GM23338 (cell line): Measurements from ENCODE around the gene RNF130. TPM values are rescaled to one million over a fixed set of nuclear protein-coding genes. Genes with fewer than 3 reads are reported as not detected.
A peak's percentile ranks its signal among the peaks of the same experiment; 100 is the strongest.

Experiments
- ATAC-seq: fragments of 200-7000 bp; cut with Tn5 transposase; 3 replicates; pipeline ENCODE4 v1.9.1; 2020
- DNase-seq: peaks from one replicate; pipeline ENCODE4 v3.0.0-alpha.2; 2015; ENCODE audit warnings: low spot score
- H2AFZ ChIP-seq: fragments of 200-600 bp; sonication (generic); 2 replicates; pipeline ENCODE4 v1.8.0; 2016; ENCODE audit warnings: antibody characterized with exemption, mild to moderate bottlenecking, moderate library complexity
- H3F3A ChIP-seq: fragments of 200-600 bp; sonication (generic); replicated peaks from 2 replicates; pipeline ENCODE4 v1.8.0; 2017; ENCODE audit warnings: antibody characterized with exemption, mixed run types, low read depth
- H3K27ac ChIP-seq: fragments of 200-600 bp; sonication (generic); 2 replicates; pipeline ENCODE4 v1.6.1; 2016; ENCODE audit warnings: low read depth
- H3K27me3 ChIP-seq: fragments of 200-600 bp; sonication (generic); 2 replicates; pipeline ENCODE4 v1.8.0; 2016; ENCODE audit warnings: mild to moderate bottlenecking, mixed run types, moderate library complexity; ENCODE audit not compliant: insufficient read depth
- H3K36me3 ChIP-seq: fragments of 200-600 bp; sonication (generic); 2 replicates; pipeline ENCODE4 v1.8.0; 2016; ENCODE audit warnings: mild to moderate bottlenecking; ENCODE audit not compliant: insufficient read depth
- H3K4me1 ChIP-seq: fragments of 200-600 bp; sonication (generic); 2 replicates; pipeline ENCODE4 v1.8.0; 2016; ENCODE audit warnings: mild to moderate bottlenecking, moderate library complexity; ENCODE audit not compliant: insufficient read depth
- H3K4me2 ChIP-seq: fragments of 200-600 bp; sonication (generic); 2 replicates; pipeline ENCODE4 v1.7.1; 2017; ENCODE audit warnings: mixed run types
- H3K4me3 ChIP-seq: fragments of 200-600 bp; sonication (generic); 2 replicates; pipeline ENCODE4 v1.6.1; 2016; ENCODE audit warnings: mixed run types
- H3K79me2 ChIP-seq: fragments of 200-600 bp; sonication (generic); replicated peaks from 2 replicates; pipeline ENCODE4 v1.8.0; 2017; ENCODE audit warnings: mild to moderate bottlenecking; ENCODE audit not compliant: insufficient read depth
- H3K9me2 ChIP-seq: fragments of 200-600 bp; sonication (generic); 2 replicates; pipeline ENCODE4 v1.8.0; 2017; ENCODE audit not compliant: insufficient read depth
- H4K20me1 ChIP-seq: fragments of 200-600 bp; sonication (generic); replicated peaks from 2 replicates; pipeline ENCODE4 v1.8.0; 2017; ENCODE audit warnings: mild to moderate bottlenecking; ENCODE audit not compliant: insufficient read depth
- H3K27ac Mint-ChIP-seq: 2 replicates; pipeline ENCODE4 v1.8.0; 2020; ENCODE audit warnings: inconsistent platforms, mild to moderate bottlenecking, moderate library complexity, mixed read lengths
- H3K27me3 Mint-ChIP-seq: 3 replicates; pipeline ENCODE4 v1.8.0; 2022; ENCODE audit warnings: low read depth, mild to moderate bottlenecking, moderate library complexity, mixed read lengths, inconsistent platforms; ENCODE audit not compliant: insufficient read depth, poor library complexity
- H3K36me3 Mint-ChIP-seq: 3 replicates; pipeline ENCODE4 v1.8.0; 2021; ENCODE audit warnings: low read depth, mild to moderate bottlenecking, inconsistent platforms, moderate library complexity, mixed read lengths
- H3K4me1 Mint-ChIP-seq: 3 replicates; pipeline ENCODE4 v1.8.0; 2020; ENCODE audit warnings: mild to moderate bottlenecking, inconsistent platforms, mixed read lengths
- H3K4me3 Mint-ChIP-seq: 3 replicates; pipeline ENCODE4 v1.8.0; 2021; ENCODE audit warnings: moderate library complexity, mild to moderate bottlenecking, inconsistent platforms, mixed read lengths
- H3K9me3 Mint-ChIP-seq: 3 replicates; pipeline ENCODE4 v1.8.0; 2020; ENCODE audit warnings: moderate library complexity, mild to moderate bottlenecking, inconsistent platforms, mixed read lengths
- CREB1 ChIP-seq: fragments of 250-450 bp; sonication (Bioruptor Pico); IDR thresholded peaks from 2 replicates; pipeline ENCODE4 v1.5.0; 2020; ENCODE audit warnings: low read depth, mild to moderate bottlenecking, moderate library complexity
- CTCF ChIP-seq, 2 experiments: fragments of 200-600 bp in 1 of 2; sonication (generic) in 1 of 2; conservative IDR thresholded peaks; 2 replicates each; pipeline versions ENCODE4 v1.5.1 to v1.6.1; 2016 to 2017; ENCODE audit warnings: antibody characterized with exemption in 2 of 2, low read depth in 2 of 2, mild to moderate bottlenecking in 2 of 2, moderate library complexity in 1 of 2
- ETS1 ChIP-seq: IDR thresholded peaks from 2 replicates; pipeline ENCODE4 v1.6.1; 2016; ENCODE audit warnings: antibody characterized with exemption
- EZH2 ChIP-seq: fragments of 200-600 bp; sonication (generic); IDR thresholded peaks from one replicate; pipeline ENCODE4 v1.8.0; 2017; ENCODE audit warnings: antibody characterized with exemption, mild to moderate bottlenecking, low read depth; ENCODE audit not compliant: unreplicated experiment
- EZH2phosphoT487 ChIP-seq: fragments of 200-600 bp; sonication (generic); IDR thresholded peaks from one replicate; pipeline ENCODE4 v1.8.1; 2018; ENCODE audit warnings: antibody characterized with exemption; ENCODE audit not compliant: unreplicated experiment
- JUNB ChIP-seq: IDR thresholded peaks from one replicate; pipeline ENCODE4 v1.6.1; 2016; ENCODE audit warnings: antibody characterized with exemption; ENCODE audit not compliant: unreplicated experiment
- NANOG ChIP-seq: IDR thresholded peaks from 2 replicates; pipeline ENCODE4 v1.6.1; 2016; ENCODE audit warnings: antibody characterized with exemption, borderline replicate concordance
- POLR2AphosphoS5 ChIP-seq: IDR thresholded peaks from 2 replicates; pipeline ENCODE4 v1.6.1; 2016; ENCODE audit warnings: antibody characterized with exemption, low read depth
- REST ChIP-seq: IDR thresholded peaks from one replicate; pipeline ENCODE4 v1.6.1; 2018; ENCODE audit warnings: antibody characterized with exemption; ENCODE audit not compliant: unreplicated experiment
- STAT1 ChIP-seq: IDR thresholded peaks from one replicate; pipeline ENCODE4 v1.6.1; 2016; ENCODE audit warnings: antibody characterized with exemption; ENCODE audit not compliant: unreplicated experiment
- ZNF114 ChIP-seq: fragments of 250-450 bp; sonication (Bioruptor Pico); IDR thresholded peaks from 2 replicates; pipeline ENCODE4 v1.5.0; 2020; ENCODE audit warnings: mild to moderate bottlenecking, moderate library complexity
- ZNF331 ChIP-seq: fragments of 250-450 bp; sonication (Bioruptor Pico); IDR thresholded peaks from 2 replicates; pipeline ENCODE4 v1.5.0; 2020; ENCODE audit warnings: low read depth, mild to moderate bottlenecking, moderate library complexity
- ZNF462 ChIP-seq: fragments of 250-450 bp; sonication (Bioruptor Pico); IDR thresholded peaks from 2 replicates; pipeline ENCODE4 v1.5.0; 2020; ENCODE audit warnings: mild to moderate bottlenecking, moderate library complexity
- polyA plus RNA-seq: library from polyadenylated mRNA; unstranded; fragments of >200 nt; fragmentation: Nextera tagmentation; extraction: Ambion mirVana; gene quantifications from 2 replicates; pipeline ENCODE4 v1.2.1, GENCODE V29; 2016
- total RNA-seq: library from RNA; depleted of rRNA; stranded (reverse); fragments of >200 nt; shearing (Covaris generic); gene quantifications from 2 replicates; pipeline ENCODE4 v1.2.3, GENCODE V29; 2014

RNF130 gene
- total and polyA plus RNA-seq, 2 experiments from 2014 or later, result 60.1 to 97.3 TPM

- peak; percentile 38 for DNase-seq
- H4K20me1 ChIP-seq, result peaks cover 29% of the 10 kb centered on the region
- peaks cover 43% of the 10 kb centered on the region for H3K4me1 Mint-ChIP-seq
Measured at GRCh38 chr5:180050121-180050940, 21.2 kb downstream of the RNF130 start.

More at GRCh38 chr5:180050121-180050940, 21.2 kb downstream of the RNF130 start:
- Mint-ChIP-seq H3K9me3 (peaks cover 27% of the 10 kb centered on the region), H3K36me3 (peaks cover 29% of the 10 kb centered on the region), H3K27ac (no peak overlapping the region), H3K4me3 (no peak overlapping the region), H3K27me3 (peaks cover 6% of the 10 kb centered on the region)
- Histone ChIP-seq H3K4me3 (no peak overlapping the region), H3K27me3 (no peaks in the 10 kb centered on the region), H3K4me1 (peaks cover 44% of the 10 kb centered on the region), H3K27ac (no peak overlapping the region), H3F3A (no peaks in the 10 kb centered on the region), H3K79me2 (peaks cover 83% of the 10 kb centered on the region), H2AFZ (no peak overlapping the region), H3K9me2 (no peaks in the 10 kb centered on the region), H3K36me3 (peaks cover 5% of the 10 kb centered on the region; the same call in 1 of the 2 replicates), H3K4me2 (no peak overlapping the region)
- TF ChIP-seq ZNF462, result no peak
- TF ChIP-seq ETS1, result no peak
- no peak for TF ChIP-seq CTCF (conservative IDR thresholded peaks at IDR 0.05; ENCODE audit: low read depth in 2 of 2)
- TF ChIP-seq POLR2AphosphoS5, result no peak
- TF ChIP-seq STAT1, result no peak
- TF ChIP-seq EZH2phosphoT487, result no peak
- no peak for TF ChIP-seq ZNF331 (CRISPR knock-in tag)
- no peak for TF ChIP-seq NANOG
- no peak for TF ChIP-seq JUNB
- TF ChIP-seq REST, result no peak
- no peak for TF ChIP-seq ZNF114 (CRISPR knock-in tag)
- TF ChIP-seq CREB1 (CRISPR knock-in tag), result no peak
- TF ChIP-seq EZH2, result no peak
- ATAC-seq, result peak; percentile 51
